H1 (cell line): ENCODE results near the gene CLMP. TPM values are rescaled to one million over a fixed set of nuclear protein-coding genes. Genes with fewer than 3 reads are reported as not detected.

ENCODE experiments used
- CTCF ChIA-PET: fragments of 300-600 bp; sonication (Branson Sonifier 250); formaldehyde crosslinking; loops from one replicate; lab custom pipeline; 2021; ENCODE audit not compliant: partially characterized antibody; lab: Charles Lee
- POLR2A ChIA-PET: fragments of 300-600 bp; sonication (Branson Sonifier 250); formaldehyde crosslinking; loops from one replicate; lab custom pipeline; 2021; ENCODE audit warnings: inconsistent platforms; ENCODE audit not compliant: partially characterized antibody; lab: Charles Lee
- DNase-seq, 2 experiments: peaks; one replicate each; pipeline versions ENCODE4 v3.0.0 to v3.0.0-alpha.2; 2010 to 2022; ENCODE audit warnings: low spot score in 2 of 2, low read depth in 1 of 2, mixed read lengths in 1 of 2
- FAIRE-seq: peaks from 2 replicates; lab custom pipeline; 2011; peaks lifted over from hg19 to GRCh38; lab: Jason Lieb, UNC
- H2AFZ ChIP-seq: 2 replicates; pipeline ENCODE4 v1.8.1; 2012; ENCODE audit warnings: low read length, inconsistent platforms
- H2AK5ac ChIP-seq: 2 replicates; pipeline ENCODE4 v1.6.1; 2013; ENCODE audit warnings: low read depth, low read length
- H2BK120ac ChIP-seq: replicated peaks from 2 replicates; pipeline ENCODE3; 2013; ENCODE audit warnings: low read depth, low read length, inconsistent platforms
- H2BK12ac ChIP-seq: 2 replicates; pipeline ENCODE4 v1.6.1; 2013; ENCODE audit warnings: low read depth, low read length
- H2BK15ac ChIP-seq: 2 replicates; pipeline ENCODE4 v1.6.1; 2013; ENCODE audit warnings: low read length
- H2BK20ac ChIP-seq: 2 replicates; pipeline ENCODE4 v1.6.1; 2013; ENCODE audit warnings: low read length
- H2BK5ac ChIP-seq: 2 replicates; pipeline ENCODE4 v1.6.1; 2013; ENCODE audit warnings: low read depth, low read length
- H3K14ac ChIP-seq: 2 replicates; pipeline ENCODE4 v1.6.1; 2013; ENCODE audit warnings: inconsistent platforms; ENCODE audit not compliant: insufficient read length
- H3K18ac ChIP-seq: 2 replicates; pipeline ENCODE4 v1.6.1; 2013; ENCODE audit warnings: low read length; ENCODE audit errors: extremely low read depth
- H3K23ac ChIP-seq: 2 replicates; pipeline ENCODE4 v1.6.1; 2013; ENCODE audit warnings: inconsistent platforms; ENCODE audit not compliant: insufficient read length
- H3K23me2 ChIP-seq: 2 replicates; pipeline ENCODE4 v1.6.1; 2013; ENCODE audit warnings: low read depth, low read length
- H3K27ac ChIP-seq: 2 replicates; pipeline ENCODE4 v1.6.1; 2011; ENCODE audit warnings: low read depth, low read length, inconsistent platforms
- H3K27me3 ChIP-seq, 4 experiments: replicated peaks in 1 of 4; 1 replicate in 1 of 4; 2 replicates in 3 of 4; pipeline versions ENCODE4 v1.6.1 to v1.8.1; 2011 to 2013; ENCODE audit warnings: low read length in 3 of 4, mild to moderate bottlenecking in 3 of 4, inconsistent platforms in 2 of 4, mixed read lengths in 2 of 4, moderate library complexity in 1 of 4; ENCODE audit not compliant: control insufficient read depth in 3 of 4, insufficient read depth in 3 of 4; ENCODE audit errors: extremely low read depth in 1 of 4
- H3K36me3 ChIP-seq, 4 experiments: 2 replicates each; pipeline versions ENCODE4 v1.6.1 to v1.8.1; 2011 to 2013; ENCODE audit warnings: mild to moderate bottlenecking in 4 of 4, low read length in 3 of 4, moderate library complexity in 2 of 4, control low read depth in 1 of 4, inconsistent platforms in 1 of 4; ENCODE audit not compliant: insufficient read depth in 4 of 4, control insufficient read depth in 2 of 4
- H3K4ac ChIP-seq: replicated peaks from 2 replicates; pipeline ENCODE3; 2013; ENCODE audit warnings: low read length, low read depth, mixed read lengths, inconsistent platforms; ENCODE audit not compliant: insufficient read length
- H3K4me1 ChIP-seq, 4 experiments: replicated peaks in 1 of 4; 1 replicate in 1 of 4; 2 replicates in 3 of 4; pipeline versions ENCODE4 v1.6.1 to v1.8.1; 2011 to 2013; ENCODE audit warnings: low read length in 3 of 4, inconsistent platforms in 2 of 4, mixed read lengths in 1 of 4; ENCODE audit not compliant: insufficient read depth in 4 of 4, control insufficient read depth in 3 of 4
- H3K4me2 ChIP-seq, 2 experiments: 2 replicates each; pipeline versions ENCODE4 v1.6.1 to v1.8.1; 2011 to 2013; ENCODE audit warnings: low read depth in 2 of 2, low read length in 2 of 2, control low read depth in 1 of 2, inconsistent platforms in 1 of 2, mild to moderate bottlenecking in 1 of 2; ENCODE audit not compliant: insufficient read depth in 1 of 2
- H3K4me3 ChIP-seq, 4 experiments: fragments of 200-600, 300-600 bp in 1 of 4; sonication (generic), shearing (Covaris generic), sonication (Bioruptor Twin) in 1 of 4; 2 replicates each; pipeline versions ENCODE4 v1.5.1 to v1.8.1; 2011 to 2016; ENCODE audit warnings: low read length in 4 of 4, low read depth in 3 of 4, control low read depth in 2 of 4, inconsistent platforms in 2 of 4, mild to moderate bottlenecking in 2 of 4, mixed read lengths in 1 of 4, moderate library complexity in 1 of 4; ENCODE audit not compliant: insufficient read depth in 2 of 4; ENCODE audit errors: extremely low read depth in 1 of 4
- H3K56ac ChIP-seq: replicated peaks from 2 replicates; pipeline ENCODE3; 2013; ENCODE audit warnings: low read depth, mild to moderate bottlenecking, mixed read lengths, low read length, inconsistent platforms; ENCODE audit not compliant: insufficient read length
- H3K79me1 ChIP-seq: 2 replicates; pipeline ENCODE4 v1.6.1; 2013; ENCODE audit warnings: low read depth, low read length, control low read depth
- H3K79me2 ChIP-seq, 2 experiments: 2 replicates each; pipeline versions ENCODE4 v1.6.1 to v1.8.1; 2012 to 2013; ENCODE audit warnings: low read length in 2 of 2, mild to moderate bottlenecking in 2 of 2, inconsistent platforms in 1 of 2; ENCODE audit not compliant: insufficient read depth in 2 of 2, control insufficient read depth in 1 of 2
- H3K9ac ChIP-seq, 4 experiments: replicated peaks in 1 of 4; 1 replicate in 1 of 4; 2 replicates in 3 of 4; pipeline versions ENCODE4 v1.6.1 to v1.8.1; 2011 to 2013; ENCODE audit warnings: low read depth in 3 of 4, low read length in 3 of 4, control low read depth in 2 of 4, mild to moderate bottlenecking in 2 of 4, moderate library complexity in 2 of 4, inconsistent platforms in 1 of 4; ENCODE audit errors: extremely low read depth in 1 of 4
- H3K9me3 ChIP-seq, 2 experiments: 2 replicates each; pipeline versions ENCODE4 v1.6.1 to v1.8.1; 2012 to 2013; ENCODE audit warnings: mild to moderate bottlenecking in 2 of 2, moderate library complexity in 2 of 2, control low read depth in 1 of 2, inconsistent platforms in 1 of 2, low read depth in 1 of 2, low read length in 1 of 2, mixed read lengths in 1 of 2; ENCODE audit not compliant: insufficient read depth in 2 of 2
- H4K20me1 ChIP-seq, 2 experiments: replicated peaks in 1 of 2; 2 replicates each; pipeline versions ENCODE3 to v1.8.1; 2011 to 2013; ENCODE audit warnings: inconsistent platforms in 2 of 2, low read length in 2 of 2, mild to moderate bottlenecking in 1 of 2; ENCODE audit not compliant: insufficient read depth in 2 of 2, control insufficient read depth in 1 of 2
- H4K5ac ChIP-seq: 2 replicates; pipeline ENCODE4 v1.6.1; 2013; ENCODE audit warnings: low read length, low read depth, mixed read lengths, inconsistent platforms; ENCODE audit not compliant: insufficient read length
- H4K8ac ChIP-seq: 2 replicates; pipeline ENCODE4 v1.8.0; 2013; ENCODE audit warnings: mild to moderate bottlenecking, moderate library complexity, low read length, inconsistent platforms; ENCODE audit not compliant: insufficient read depth; ENCODE audit errors: extremely low read depth
- H4K91ac ChIP-seq: replicated peaks from 2 replicates; pipeline ENCODE3; 2013; ENCODE audit warnings: low read length, mixed read lengths, inconsistent platforms; ENCODE audit not compliant: insufficient read length
- ASH2L ChIP-seq: fragments of 200-600, 300-600 bp; sonication (generic); IDR thresholded peaks from one replicate; pipeline ENCODE4 v1.7.1; 2017; ENCODE audit warnings: low read length
- ATF3 ChIP-seq: IDR thresholded peaks from 2 replicates; pipeline ENCODE4 v1.6.1; 2011; ENCODE audit warnings: low read depth, mild to moderate bottlenecking, low read length; ENCODE audit not compliant: insufficient read depth
- BACH1 ChIP-seq: IDR thresholded peaks from 2 replicates; pipeline ENCODE4 v1.6.1; 2012; ENCODE audit warnings: low read length, improper control_type of control experiment
- EZH2 ChIP-seq: fragments of 200-600 bp; sonication (generic); IDR thresholded peaks from 2 replicates; pipeline ENCODE4 v1.7.1; 2012; ENCODE audit warnings: low read depth, mild to moderate bottlenecking, moderate library complexity, low read length, inconsistent platforms; ENCODE audit not compliant: severe bottlenecking
- HDAC2 ChIP-seq, 2 experiments: fragments of 300-600 bp in 1 of 2; sonication (generic) in 1 of 2; IDR thresholded peaks; 2 replicates each; pipeline ENCODE4 v1.6.1; 2011 to 2012; ENCODE audit warnings: low read depth in 2 of 2, low read length in 2 of 2, mild to moderate bottlenecking in 2 of 2, moderate library complexity in 2 of 2, borderline replicate concordance in 1 of 2, inconsistent platforms in 1 of 2
- JUN ChIP-seq: IDR thresholded peaks from 2 replicates; pipeline ENCODE4 v1.6.1; 2011; ENCODE audit warnings: low read depth, mild to moderate bottlenecking, improper control_type of control experiment, low read length
- PHF8 ChIP-seq: fragments of 200-600 bp; sonication (generic); conservative IDR thresholded peaks from 2 replicates; pipeline ENCODE4 v1.7.1; 2012; ENCODE audit warnings: low read depth, mild to moderate bottlenecking, inconsistent platforms, low read length, moderate library complexity
- POU5F1 ChIP-seq: IDR thresholded peaks from 2 replicates; pipeline ENCODE4 v1.6.1; 2011; ENCODE audit warnings: low read depth, mild to moderate bottlenecking, low read length, moderate library complexity
- RFX5 ChIP-seq: IDR thresholded peaks from 2 replicates; pipeline ENCODE4 v1.6.1; 2011; ENCODE audit warnings: low read depth, low read length, improper control_type of control experiment, borderline replicate concordance
- SP1 ChIP-seq: IDR thresholded peaks from 2 replicates; pipeline ENCODE4 v1.6.1; 2011; ENCODE audit warnings: low read depth, low read length
- SP2 ChIP-seq: IDR thresholded peaks from 2 replicates; pipeline ENCODE4 v1.6.1; 2012; ENCODE audit warnings: mild to moderate bottlenecking, low read length, inconsistent platforms
- WGBS, 2 experiments: shearing (Covaris generic) in 1 of 2; methylation state at CpG; one replicate each; pipeline versions ENCODE4 v1.1.6 to v1.1.7; 2013 to 2015; ENCODE audit warnings: low lambda C conversion rate in 2 of 2, mixed read lengths in 2 of 2, inconsistent platforms in 1 of 2, low coverage in 1 of 2, missing lambda C conversion rate in 1 of 2; ENCODE audit not compliant: insufficient replicate concordance in 2 of 2, insufficient coverage in 1 of 2, insufficient read length in 1 of 2; ENCODE audit errors: extremely low coverage in 1 of 2, missing lambda C conversion rate in 1 of 2; 5-methylcytosine and 5-hydroxymethylcytosine counted together
- polyA plus RNA-seq, 7 experiments: library from polyadenylated mRNA; depleted of rRNA in 3 of 7; stranded (reverse) in 5 of 7; unstranded in 2 of 7; fragments of >200 nt in 5 of 7; fragments of 200-250 nt in 2 of 7; gene quantifications; 1 replicate in 5 of 7; 2 replicates in 1 of 7; 4 replicates in 1 of 7; pipeline versions ENCODE4 v1.2.1 to v1.2.3, GENCODE V29; 2011 to 2013; ENCODE audit warnings: missing spikeins in 2 of 7, mixed read lengths in 2 of 7
- total RNA-seq: library from RNA; stranded (reverse); fragmentation: NEBNext Ultra II Directional; extraction: Animal tissue kit (Norgen Biotek cat#: 25700); gene quantifications from 2 replicates; pipeline ENCODE4 v1.2.1, GENCODE V29; 2021

CLMP gene
- total and polyA plus RNA-seq, 2 of the 8 experiments (the other 6 are each of a cell fraction or from before 2014, with no cell fraction given), result 9.9 to 24.1 TPM

- FAIRE-seq (no peak), DNase-seq (no peak)
- H3K79me1 ChIP-seq, result no peaks in the 10 kb centered on the region
- 0 out of 2 replicates have a peak overlapping the region, but pooled peaks have one; percentile 83 for H2BK15ac ChIP-seq
- no peak overlapping the region for H3K56ac ChIP-seq
- no peaks in the 10 kb centered on the region; a peak in 1 of 8 replicates for H3K36me3 ChIP-seq
- H3K79me2 ChIP-seq, result no peaks in the 10 kb centered on the region
- no peak overlapping the region for H3K4me2 ChIP-seq
- peaks cover 0 to 8% (median 6%) of the 10 kb centered on the region in 4 experiments; a peak in 4 of 7 replicates for H3K4me1 ChIP-seq
- H3K27me3 ChIP-seq, result peaks cover 0 to 1% (median 0%) of the 10 kb centered on the region in 4 experiments; a peak in 1 of 7 replicates
- no peak overlapping the region; the same call in 1 of the 2 replicates for H4K8ac ChIP-seq
- H2AFZ ChIP-seq, result 0 out of 2 replicates have a peak overlapping the region, but pooled peaks have one; percentile 41
- WGBS, 2 experiments, result 89% methylated on average over 9 of the region's 9 CpGs; no CpG with 5 or more reads in 1 of the 2 experiments
- H2AK5ac ChIP-seq, result no peak overlapping the region
- no peak overlapping the region for H4K5ac ChIP-seq
- no peaks in the 10 kb centered on the region for H3K23me2 ChIP-seq
- peak overlapping the region; percentile 2 for H2BK120ac ChIP-seq
- peak overlapping the region; percentile 4; the same call in 1 of the 2 replicates for H2BK20ac ChIP-seq
- no peak overlapping the region for H3K4me3 ChIP-seq
- no peak overlapping the region for H3K27ac ChIP-seq
- peak overlapping the region; percentile 70 for H3K4ac ChIP-seq
- H3K14ac ChIP-seq, result no peak overlapping the region
- H3K9ac ChIP-seq, result no peak overlapping the region
- peak overlapping the region; percentile 87; the same call in 1 of the 2 replicates for H2BK5ac ChIP-seq
- no peak overlapping the region for H3K23ac ChIP-seq
- H3K9me3 ChIP-seq, result no peaks in the 10 kb centered on the region
- POLR2A ChIA-PET, result interaction anchor here (0.8 to 0.9 kb wide), 2 partner anchors 24 to 39 kb away, joined by 3 read pairs; partner anchors contain the start of gene CLMP
- no peaks in the 10 kb centered on the region for H4K20me1 ChIP-seq
- peak overlapping the region; percentile 58 for H4K91ac ChIP-seq
- H3K18ac ChIP-seq, result no peak overlapping the region
- peak overlapping the region; percentile 13; the same call in 1 of the 2 replicates for H2BK12ac ChIP-seq
- TF ChIP-seq RFX5 (no peak), SP1 (no peak), POU5F1 (no peak), SP2 (no peak), EZH2 (no peak), PHF8 (no peak), ASH2L (no peak), HDAC2 (IDR thresholded peaks at IDR 0.05; ENCODE audit: borderline replicate concordance in 1 of 2, low read depth in 2 of 2, low read length in 2 of 2) (no peak), ATF3 (no peak), BACH1 (no peak), JUN (no peak)
- CTCF ChIA-PET, result interaction anchor here (0.8 to 2.8 kb wide), 11 partner anchors 8 to 238 kb away, joined by 3 to 13 read pairs (median 4); no protein-coding TSS in a partner anchor
Observed at GRCh38 chr11:123219066-123219690, 24.1 kb upstream of the CLMP start.
